ENCODE measurements around the gene PCDH9. TPM values are rescaled to one million over a fixed set of nuclear protein-coding genes. Genes with fewer than 3 reads are reported as not detected.

The PCDH9 gene
- total and polyA plus RNA-seq, 10 of the 15 experiments (the other 5 are each of a cell fraction or from before 2014, with no cell fraction given): 0.02 to 2.3 (median 0.05) TPM; not detected in 1

DNA sequence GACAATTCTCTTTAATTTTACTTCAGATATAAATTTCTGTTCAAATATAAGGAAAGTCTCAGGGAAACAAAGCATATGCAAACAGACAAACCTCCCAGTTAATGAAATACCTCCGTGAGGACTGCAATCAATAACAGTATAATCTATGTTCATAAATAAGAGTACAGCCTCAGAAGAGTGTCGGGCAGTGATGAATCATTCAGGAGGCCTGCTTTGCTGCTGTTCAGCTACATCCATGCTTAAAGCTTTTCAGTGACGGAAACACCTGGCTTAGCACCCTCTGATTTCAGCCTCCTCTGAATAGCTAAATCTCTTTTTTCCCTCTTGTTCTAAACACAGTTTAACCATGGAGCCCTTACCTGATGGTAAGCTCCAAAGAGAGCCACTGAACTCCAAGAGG lies 69.0 kb downstream of the PCDH9 start:
- intact Hi-C loops (cut with micrococcal nuclease; ENCODE audit: unreplicated experiment) (no loop called here), in situ Hi-C loops (cut with MboI) (no loop called here)
- no peak overlapping the region for H3K4me3 ChIP-seq
- ChIA-PET SMC1A (ENCODE audit: uncharacterized antibody, unreplicated experiment) (interaction anchor here (1.0 kb wide), 1 partner anchor 8 kb away, joined by 3 read pairs; no protein-coding TSS in a partner anchor), POLR2A (no interaction called here), RAD21 (ENCODE audit: unreplicated experiment) (no interaction called here), CTCF (no interaction called here)
- no peaks in the 10 kb centered on the region for H3K79me2 ChIP-seq (ENCODE audit: control insufficient read depth, insufficient read depth, low read length)
- no peak overlapping the region for H3K27ac ChIP-seq (ENCODE audit: control insufficient read depth, insufficient read depth)
- no peaks in the 10 kb centered on the region for H3K36me3 ChIP-seq (ENCODE audit: control insufficient read depth in 2 of 2, insufficient read depth in 2 of 2, low read length in 1 of 2)
- TF ChIP-seq, protein P1, sequence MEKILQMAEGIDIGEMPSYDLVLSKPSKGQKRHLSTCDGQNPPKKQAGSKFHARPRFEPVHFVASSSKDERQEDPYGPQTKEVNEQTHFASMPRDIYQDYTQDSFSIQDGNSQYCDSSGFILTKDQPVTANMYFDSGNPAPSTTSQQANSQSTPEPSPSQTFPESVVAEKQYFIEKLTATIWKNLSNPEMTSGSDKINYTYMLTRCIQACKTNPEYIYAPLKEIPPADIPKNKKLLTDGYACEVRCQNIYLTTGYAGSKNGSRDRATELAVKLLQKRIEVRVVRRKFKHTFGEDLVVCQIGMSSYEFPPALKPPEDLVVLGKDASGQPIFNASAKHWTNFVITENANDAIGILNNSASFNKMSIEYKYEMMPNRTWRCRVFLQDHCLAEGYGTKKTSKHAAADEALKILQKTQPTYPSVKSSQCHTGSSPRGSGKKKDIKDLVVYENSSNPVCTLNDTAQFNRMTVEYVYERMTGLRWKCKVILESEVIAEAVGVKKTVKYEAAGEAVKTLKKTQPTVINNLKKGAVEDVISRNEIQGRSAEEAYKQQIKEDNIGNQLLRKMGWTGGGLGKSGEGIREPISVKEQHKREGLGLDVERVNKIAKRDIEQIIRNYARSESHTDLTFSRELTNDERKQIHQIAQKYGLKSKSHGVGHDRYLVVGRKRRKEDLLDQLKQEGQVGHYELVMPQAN (conservative IDR thresholded peaks at IDR 0.05): no peak
- no peak for TF ChIP-seq IRF4 (IDR thresholded peaks at IDR 0.05; ENCODE audit: low read depth, low read length)
- no peak for TF ChIP-seq MYB (IDR thresholded peaks at IDR 0.05; ENCODE audit: borderline replicate concordance, low read depth, low read length)
- TF ChIP-seq SMC3 (IDR thresholded peaks at IDR 0.05; ENCODE audit: borderline replicate concordance, low read length): no peak
- no peak for TF ChIP-seq RAD51 (IDR thresholded peaks at IDR 0.05)
- TF ChIP-seq IKZF1 (conservative IDR thresholded peaks at IDR 0.05): no peak
- H4K20me1 ChIP-seq (ENCODE audit: control insufficient read depth, insufficient read depth): no peaks in the 10 kb centered on the region
- no peaks in the 10 kb centered on the region for H3K4me1 ChIP-seq (ENCODE audit: control insufficient read depth, insufficient read depth, low read length)
- no peak overlapping the region for H2AFZ ChIP-seq (ENCODE audit: control insufficient read depth, low read depth, low read length)
- DNase-seq (ENCODE audit: low read depth, low spot score) (no peak), ATAC-seq (no peak), FAIRE-seq (no peak)
- no peaks in the 10 kb centered on the region for H3K27me3 ChIP-seq (replicated peaks in 1 of 2; ENCODE audit: control insufficient read depth in 2 of 2, insufficient read depth in 2 of 2, low read length in 1 of 2)
- WGBS (ENCODE audit: insufficient coverage, insufficient replicate concordance, low lambda C conversion rate, missing lambda C conversion rate): 19% methylated on average over 3 of the region's 3 CpGs
- no peak overlapping the region for H3K9ac ChIP-seq (ENCODE audit: control insufficient read depth, insufficient read depth, low read length)
- no TSS peak for BruUV-seq (replicated peaks)
- H3K4me2 ChIP-seq (ENCODE audit: control insufficient read depth, insufficient read depth): no peak overlapping the region
- no peaks in the 10 kb centered on the region for H3K9me3 ChIP-seq (replicated peaks; ENCODE audit: control insufficient read depth, insufficient read depth, low read length)

DNA sequence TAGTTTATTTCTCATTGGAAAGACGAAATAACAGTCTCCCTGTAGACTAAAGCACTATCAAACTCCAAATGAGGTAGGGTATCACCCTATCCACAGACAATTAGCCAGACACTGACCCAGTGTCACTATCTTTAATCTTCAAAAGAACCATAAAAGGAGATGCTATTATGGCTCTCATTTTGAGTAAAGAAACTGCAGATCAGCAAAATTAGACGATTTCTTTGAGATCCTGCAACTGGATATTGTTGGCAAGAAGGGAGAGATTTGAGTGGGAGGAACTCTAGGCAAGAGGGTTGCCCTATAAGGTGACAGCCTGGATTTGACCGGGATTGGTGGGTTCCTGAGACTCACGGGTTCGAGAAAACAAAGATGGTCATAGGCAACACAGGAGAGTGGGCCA lies 71.2 kb downstream of the PCDH9 start:
- Histone ChIP-seq H3K4me2 (ENCODE audit: control insufficient read depth, insufficient read depth) (no peak overlapping the region), H3K9ac (ENCODE audit: control insufficient read depth, insufficient read depth, low read length) (no peak overlapping the region), H2AFZ (ENCODE audit: control insufficient read depth, low read depth, low read length) (no peak overlapping the region), H3K79me2 (ENCODE audit: control insufficient read depth, insufficient read depth, low read length) (no peaks in the 10 kb centered on the region), H4K20me1 (ENCODE audit: control insufficient read depth, insufficient read depth) (no peaks in the 10 kb centered on the region), H3K4me3 (no peak overlapping the region), H3K9me3 (replicated peaks; ENCODE audit: control insufficient read depth, insufficient read depth, low read length) (no peaks in the 10 kb centered on the region), H3K27ac (ENCODE audit: control insufficient read depth, insufficient read depth) (no peak overlapping the region), H3K4me1 (ENCODE audit: control insufficient read depth, insufficient read depth, low read length) (no peaks in the 10 kb centered on the region), H3K27me3 (replicated peaks in 1 of 2; ENCODE audit: control insufficient read depth in 2 of 2, insufficient read depth in 2 of 2, low read length in 1 of 2) (no peaks in the 10 kb centered on the region), H3K36me3 (ENCODE audit: control insufficient read depth in 2 of 2, insufficient read depth in 2 of 2, low read length in 1 of 2) (no peaks in the 10 kb centered on the region)
- no peak for DNase-seq (ENCODE audit: low read depth, low spot score)
- intact Hi-C loops (cut with micrococcal nuclease; ENCODE audit: unreplicated experiment) (no loop called here), in situ Hi-C loops (cut with MboI) (no loop called here)
- TF ChIP-seq NFXL1 (IDR thresholded peaks at IDR 0.05; ENCODE audit: borderline replicate concordance) (no peak), MEF2A (IDR thresholded peaks at IDR 0.05; ENCODE audit: insufficient read depth, low read depth, low read length) (no peak), TCF3 (IDR thresholded peaks at IDR 0.05; ENCODE audit: borderline replicate concordance, insufficient read depth, low read depth, low read length) (no peak), RELA (IDR thresholded peaks at IDR 0.05; ENCODE audit: borderline replicate concordance, partially characterized antibody) (no peak), E2F4 (IDR thresholded peaks at IDR 0.05; ENCODE audit: low read depth, low read length) (no peak), MXI1 (IDR thresholded peaks at IDR 0.05; ENCODE audit: low read depth, low read length) (no peak), POLR2A (IDR thresholded peaks at IDR 0.05; ENCODE audit: low read depth, low read length) (no peak)
- SMC1A ChIA-PET (ENCODE audit: uncharacterized antibody, unreplicated experiment): no interaction called here
- POLR2A ChIA-PET: no interaction called here
- BruUV-seq (replicated peaks): no TSS peak
- ATAC-seq: no peak
- CTCF ChIA-PET: no interaction called here
- WGBS (ENCODE audit: insufficient coverage, insufficient replicate concordance, low lambda C conversion rate, missing lambda C conversion rate): 1% methylated on average over 5 of the region's 5 CpGs
- no peak for FAIRE-seq
- RAD21 ChIA-PET (ENCODE audit: unreplicated experiment): no interaction called here
